ENCODE measurements around the gene CPNE6. TPM values are rescaled to one million over a fixed set of nuclear protein-coding genes. Genes with fewer than 3 reads are reported as not detected.

The CPNE6 gene
- total RNA-seq, result not detected in 2 replicates

GRCh38 chr14:24071144-24071697, at the start of gene CPNE6:
Gene CPNE6 (plus strand): TSS chr14:24071562. CDS start chr14:24072937, 1,375 bp downstream.

GRCh38 chr14:24051789-24052655, 19.3 kb upstream of the CPNE6 start, which contains the start of gene CARMIL3:
Gene CARMIL3 (plus strand): TSS chr14:24052009. CDS start chr14:24052154, 145 bp downstream.

DNA sequence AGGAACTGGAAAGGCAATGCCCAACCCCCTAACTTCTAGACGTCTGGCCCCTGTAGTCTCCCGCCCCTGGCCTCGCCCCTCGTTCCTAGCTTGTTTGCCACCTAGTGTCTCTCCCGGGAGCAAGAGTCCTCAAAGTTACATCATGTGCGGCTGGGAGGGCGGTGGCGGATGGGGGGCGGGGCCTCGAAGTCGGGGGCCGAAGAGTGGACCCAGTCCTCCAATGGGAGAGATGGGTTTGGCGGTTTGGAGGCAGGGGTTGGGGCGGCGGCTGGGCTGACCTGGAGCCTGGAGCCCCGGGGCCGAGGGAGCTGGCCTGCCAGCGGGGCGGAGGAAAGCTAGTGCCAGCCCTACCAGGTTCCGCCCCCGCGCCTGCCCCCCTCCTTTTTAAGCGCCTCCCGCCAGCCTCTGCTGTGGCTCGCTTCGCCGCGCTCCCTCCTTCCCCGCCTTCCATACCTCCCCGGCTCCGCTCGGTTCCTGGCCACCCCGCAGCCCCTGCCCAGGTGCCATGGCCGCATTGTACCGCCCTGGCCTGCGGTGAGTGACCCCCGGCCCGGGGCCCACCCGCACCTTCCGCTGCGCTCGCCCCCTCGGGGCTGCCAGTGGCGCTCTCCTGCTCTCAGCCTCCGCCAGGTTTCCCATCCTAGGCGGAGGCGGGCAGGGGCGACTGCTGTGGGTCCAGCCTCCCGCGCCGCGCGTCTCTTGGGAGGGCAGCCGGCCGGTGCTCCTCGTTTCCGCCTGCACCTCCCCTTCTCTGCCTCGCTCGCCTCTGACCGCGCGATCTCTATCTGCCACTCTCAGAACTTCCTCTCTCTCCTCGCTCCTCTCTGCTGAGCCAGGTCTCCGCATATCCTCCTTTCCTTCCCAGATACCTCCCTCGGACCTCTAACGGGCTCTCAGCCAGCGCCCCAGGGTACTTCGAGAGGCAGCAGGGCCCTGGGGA, 22.8 kb downstream of the CPNE6 start, which contains the start of gene PCK2:
Gene PCK2, plus strand, starts transcription at position 411 of the 940 bp plus-strand sequence. Its CDS starts 95 bp downstream, at position 506.

GRCh38 chr14:24114532-24115421, 43.4 kb downstream of the CPNE6 start, which contains the start of the genes DCAF11 and NRL:
Gene DCAF11 (plus strand): TSS chr14:24114777. CDS start chr14:24115595, 818 bp downstream.
Gene NRL (minus strand): TSS chr14:24114949. CDS start chr14:24082848, 32,101 bp downstream.

Other genes starting within 250 kb of the CPNE6 start
- 48.3 and 59.6 TPM in 2 replicates for gene DHRS4, start 117.8 kb upstream of the CPNE6 start, total RNA-seq
- gene DHRS4L2, start 82.6 kb upstream of the CPNE6 start, total RNA-seq, result 12.1 and 14.8 TPM in 2 replicates
- gene CARMIL3, start 19.6 kb upstream of the CPNE6 start, total RNA-seq, result under 0.01 TPM in 1 of 2 replicates, not detected in the other
- 6.7 and 9.0 TPM in 2 replicates for gene PCK2, start 22.7 kb downstream of the CPNE6 start, total RNA-seq
- gene DCAF11, start 43.2 kb downstream of the CPNE6 start, total RNA-seq, result 65.9 and 89.1 TPM in 2 replicates
- gene NRL, start 43.4 kb downstream of the CPNE6 start, total RNA-seq, result 0.69 and 2.2 TPM in 2 replicates
- gene FITM1, start 59.1 kb downstream of the CPNE6 start, total RNA-seq, result 0.34 and 0.76 TPM in 2 replicates
- gene PSME1, start 64.6 kb downstream of the CPNE6 start, total RNA-seq, result 142 and 144 TPM in 2 replicates
- 15.4 and 15.8 TPM in 2 replicates for gene EMC9, start 70.0 kb downstream of the CPNE6 start, total RNA-seq
- gene PSME2, start 75.0 kb downstream of the CPNE6 start, total RNA-seq, result 109 and 142 TPM in 2 replicates
- 22.1 and 24.0 TPM in 2 replicates for gene RNF31, start 75.9 kb downstream of the CPNE6 start, total RNA-seq
- 43.9 and 55.4 TPM in 2 replicates for gene IRF9, start 89.7 kb downstream of the CPNE6 start, total RNA-seq
- gene REC8, start 100.5 kb downstream of the CPNE6 start, total RNA-seq, result 0.87 and 1.3 TPM in 2 replicates
- gene IPO4, start 117.3 kb downstream of the CPNE6 start, total RNA-seq, result 19.3 and 31.5 TPM in 2 replicates
- 39.6 and 58.0 TPM in 2 replicates for gene TM9SF1, start 123.9 kb downstream of the CPNE6 start, total RNA-seq
- not detected in 2 replicates for gene TSSK4, start 134.1 kb downstream of the CPNE6 start, total RNA-seq
- gene CHMP4A, start 141.9 kb downstream of the CPNE6 start, total RNA-seq, result 23.7 and 27.1 TPM in 2 replicates
- gene MDP1, start 144.5 kb downstream of the CPNE6 start, total RNA-seq, result 11.3 and 13.1 TPM in 2 replicates
- 186 and 243 TPM in 2 replicates for gene NEDD8, start 160.8 kb downstream of the CPNE6 start, total RNA-seq
- 80.6 and 106 TPM in 2 replicates for gene GMPR2, start 161.4 kb downstream of the CPNE6 start, total RNA-seq
- gene TINF2, start 171.1 kb downstream of the CPNE6 start, total RNA-seq, result 45.1 and 70.4 TPM in 2 replicates
- gene TGM1, start 191.6 kb downstream of the CPNE6 start, total RNA-seq, result 0.09 and 0.22 TPM in 2 replicates
- 10.7 and 12.2 TPM in 2 replicates for gene RABGGTA, start 200.0 kb downstream of the CPNE6 start, total RNA-seq
- gene DHRS1, start 228.2 kb downstream of the CPNE6 start, total RNA-seq, result 5.8 and 16.0 TPM in 2 replicates
- 20.8 and 21.0 TPM in 2 replicates for gene NOP9, start 228.3 kb downstream of the CPNE6 start, total RNA-seq
- 1.2 TPM in 2 replicates for gene CIDEB, start 236.4 kb downstream of the CPNE6 start, total RNA-seq
- 2.3 and 3.1 TPM in 2 replicates for gene LTB4R2, start 238.6 kb downstream of the CPNE6 start, total RNA-seq
- 1.6 and 1.7 TPM in 2 replicates for gene LTB4R, start 239.9 kb downstream of the CPNE6 start, total RNA-seq